HepG2 (cell line): Measurements from ENCODE around the gene ZNF48. TPM values are rescaled to one million over a fixed set of nuclear protein-coding genes. Genes with fewer than 3 reads are reported as not detected.

Experiments
- BORCS8-MEF2B ChIP-seq: sonication (generic); formaldehyde crosslinking; IDR thresholded peaks from 2 replicates; pipeline ENCODE4 v1.8.0; 2022; ENCODE audit warnings: mild to moderate bottlenecking, missing genetic modification reagents
- HMG20A ChIP-seq: IDR thresholded peaks from 2 replicates; pipeline ENCODE4 v1.6.1; 2016; ENCODE audit warnings: borderline replicate concordance
- KLF13 ChIP-seq: sonication (generic); formaldehyde crosslinking; IDR thresholded peaks from 2 replicates; pipeline ENCODE4 v1.4.0; 2020; ENCODE audit warnings: mild to moderate bottlenecking, missing genetic modification reagents
- KLF9 ChIP-seq: IDR thresholded peaks from 2 replicates; pipeline ENCODE4 v1.6.1; 2016; ENCODE audit warnings: low read depth
- MYNN ChIP-seq: sonication (generic); formaldehyde crosslinking; IDR thresholded peaks from 2 replicates; pipeline ENCODE4 v1.4.0; 2020; ENCODE audit warnings: mild to moderate bottlenecking, low read depth, missing genetic modification reagents
- ZFP41 ChIP-seq: sonication (generic); formaldehyde crosslinking; IDR thresholded peaks from 2 replicates; pipeline ENCODE4 v1.4.0; 2020; ENCODE audit warnings: mild to moderate bottlenecking, missing genetic modification reagents, borderline replicate concordance
- ZNF556 ChIP-seq: sonication (generic); formaldehyde crosslinking; IDR thresholded peaks from 2 replicates; pipeline ENCODE4 v1.4.0; 2020; ENCODE audit warnings: mild to moderate bottlenecking, missing genetic modification reagents, borderline replicate concordance
- ZNF678 ChIP-seq: sonication (generic); formaldehyde crosslinking; IDR thresholded peaks from 2 replicates; pipeline ENCODE4 v1.4.0; 2020; ENCODE audit warnings: mild to moderate bottlenecking, missing genetic modification reagents
- ZNF792 ChIP-seq: IDR thresholded peaks from 2 replicates; pipeline ENCODE4 v1.6.1; 2016
- ZSCAN20 ChIP-seq: sonication (generic); formaldehyde crosslinking; IDR thresholded peaks from 2 replicates; pipeline ENCODE4 v1.4.0; 2020; ENCODE audit warnings: missing genetic modification reagents, mild to moderate bottlenecking, borderline replicate concordance
- ZSCAN22 ChIP-seq: sonication (generic); formaldehyde crosslinking; IDR thresholded peaks from 2 replicates; pipeline ENCODE4 v1.4.0; 2020; ENCODE audit warnings: mild to moderate bottlenecking, missing genetic modification reagents
- polyA plus RNA-seq, 8 experiments: library from polyadenylated mRNA; depleted of rRNA in 3 of 8; stranded (reverse) in 7 of 8; unstranded in 1 of 8; fragments of >200 nt; fragmentation: Illumina TruSeq in 4 of 8; extraction: Trizol in 4 of 8; gene quantifications; 2 replicates each; pipeline versions ENCODE4 v1.2.1 to v1.2.3, GENCODE V29; 2011 to 2016; ENCODE audit warnings: low read depth in 4 of 8, missing spikeins in 1 of 8, mixed read lengths in 1 of 8; ENCODE audit not compliant: insufficient read depth in 1 of 8
- total RNA-seq, 5 experiments: library from RNA; depleted of rRNA; stranded (reverse); fragments of >200 nt; fragmentation: Illumina TruSeq; extraction: Trizol; gene quantifications; 2 replicates each; pipeline ENCODE4 v1.2.3, GENCODE V29; 2016; ENCODE audit warnings: low read depth in 1 of 5
- TF ChIP-seq, protein P1 (sequence below): sonication (generic); formaldehyde crosslinking; IDR thresholded peaks from 2 replicates; pipeline ENCODE4 v1.5.0; 2020; ENCODE audit warnings: mild to moderate bottlenecking, missing genetic modification reagents
- TF ChIP-seq, protein P2 (sequence below): sonication (generic); formaldehyde crosslinking; IDR thresholded peaks from 2 replicates; pipeline ENCODE4 v1.5.1; 2020; ENCODE audit warnings: missing genetic modification reagents, mild to moderate bottlenecking, borderline replicate concordance
- TF ChIP-seq, protein P3 (sequence below): sonication (generic); formaldehyde crosslinking; IDR thresholded peaks from 2 replicates; pipeline ENCODE4 v1.8.0; 2022; ENCODE audit warnings: mild to moderate bottlenecking, missing genetic modification reagents
- TF ChIP-seq, protein P4 (sequence below): sonication (generic); formaldehyde crosslinking; IDR thresholded peaks from 2 replicates; pipeline ENCODE4 v1.8.0; 2022; ENCODE audit warnings: mild to moderate bottlenecking, missing genetic modification reagents; ENCODE audit not compliant: insufficient replicate concordance
- TF ChIP-seq, protein P5 (sequence below): sonication (generic); formaldehyde crosslinking; conservative IDR thresholded peaks from 2 replicates; pipeline ENCODE4 v1.4.0; 2020; ENCODE audit warnings: missing genetic modification reagents
- TF ChIP-seq, protein P6 (sequence below): IDR thresholded peaks from 2 replicates; pipeline ENCODE4 v1.6.1; 2018; ENCODE audit warnings: missing genetic modification reagents

Gene ZNF48
- total and polyA plus RNA-seq, 2 of the 13 experiments (the other 11 are each of a cell fraction or from before 2014, with no cell fraction given), result 9.9 to 12.3 TPM

DNA sequence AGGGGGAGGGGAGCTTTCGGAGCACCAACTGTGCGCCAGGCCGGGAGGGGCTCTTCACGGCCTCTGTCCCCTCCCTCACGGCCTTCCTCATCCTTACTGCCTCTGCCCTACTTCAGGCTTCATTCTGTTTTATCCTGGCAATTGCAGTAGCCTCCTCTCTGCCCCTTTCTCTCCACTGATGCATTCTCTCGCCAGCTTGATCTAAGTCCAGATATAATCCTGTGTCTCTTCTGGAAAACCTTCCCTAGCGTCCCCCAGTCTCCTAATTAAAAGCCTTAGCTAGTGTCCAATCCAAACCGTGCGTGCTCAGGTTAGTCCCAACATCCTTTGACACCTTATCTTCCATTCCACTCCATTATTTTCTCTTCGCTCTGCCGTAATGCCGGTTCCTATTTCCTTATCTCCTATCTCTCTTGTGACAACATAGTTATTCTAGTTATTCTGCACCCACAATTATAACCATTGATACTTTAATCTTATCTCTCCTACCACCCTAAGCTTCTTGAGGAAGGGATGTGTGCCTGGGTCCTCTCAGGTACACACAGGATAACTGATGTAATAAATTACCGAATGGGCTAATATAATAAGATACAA is 869 bp downstream of the ZNF48 start (continued):
- 0 out of 2 replicates have a peak, but pooled peaks have one; percentile 12 for TF ChIP-seq ZSCAN22 (CRISPR knock-in tag)
- TF ChIP-seq ZFP41 (CRISPR knock-in tag), result no peak
- TF ChIP-seq BORCS8-MEF2B (CRISPR knock-in tag), result no peak
- TF ChIP-seq, protein P1, sequence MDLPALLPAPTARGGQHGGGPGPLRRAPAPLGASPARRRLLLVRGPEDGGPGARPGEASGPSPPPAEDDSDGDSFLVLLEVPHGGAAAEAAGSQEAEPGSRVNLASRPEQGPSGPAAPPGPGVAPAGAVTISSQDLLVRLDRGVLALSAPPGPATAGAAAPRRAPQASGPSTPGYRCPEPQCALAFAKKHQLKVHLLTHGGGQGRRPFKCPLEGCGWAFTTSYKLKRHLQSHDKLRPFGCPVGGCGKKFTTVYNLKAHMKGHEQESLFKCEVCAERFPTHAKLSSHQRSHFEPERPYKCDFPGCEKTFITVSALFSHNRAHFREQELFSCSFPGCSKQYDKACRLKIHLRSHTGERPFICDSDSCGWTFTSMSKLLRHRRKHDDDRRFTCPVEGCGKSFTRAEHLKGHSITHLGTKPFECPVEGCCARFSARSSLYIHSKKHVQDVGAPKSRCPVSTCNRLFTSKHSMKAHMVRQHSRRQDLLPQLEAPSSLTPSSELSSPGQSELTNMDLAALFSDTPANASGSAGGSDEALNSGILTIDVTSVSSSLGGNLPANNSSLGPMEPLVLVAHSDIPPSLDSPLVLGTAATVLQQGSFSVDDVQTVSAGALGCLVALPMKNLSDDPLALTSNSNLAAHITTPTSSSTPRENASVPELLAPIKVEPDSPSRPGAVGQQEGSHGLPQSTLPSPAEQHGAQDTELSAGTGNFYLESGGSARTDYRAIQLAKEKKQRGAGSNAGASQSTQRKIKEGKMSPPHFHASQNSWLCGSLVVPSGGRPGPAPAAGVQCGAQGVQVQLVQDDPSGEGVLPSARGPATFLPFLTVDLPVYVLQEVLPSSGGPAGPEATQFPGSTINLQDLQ, result no peak
- TF ChIP-seq, protein P2, sequence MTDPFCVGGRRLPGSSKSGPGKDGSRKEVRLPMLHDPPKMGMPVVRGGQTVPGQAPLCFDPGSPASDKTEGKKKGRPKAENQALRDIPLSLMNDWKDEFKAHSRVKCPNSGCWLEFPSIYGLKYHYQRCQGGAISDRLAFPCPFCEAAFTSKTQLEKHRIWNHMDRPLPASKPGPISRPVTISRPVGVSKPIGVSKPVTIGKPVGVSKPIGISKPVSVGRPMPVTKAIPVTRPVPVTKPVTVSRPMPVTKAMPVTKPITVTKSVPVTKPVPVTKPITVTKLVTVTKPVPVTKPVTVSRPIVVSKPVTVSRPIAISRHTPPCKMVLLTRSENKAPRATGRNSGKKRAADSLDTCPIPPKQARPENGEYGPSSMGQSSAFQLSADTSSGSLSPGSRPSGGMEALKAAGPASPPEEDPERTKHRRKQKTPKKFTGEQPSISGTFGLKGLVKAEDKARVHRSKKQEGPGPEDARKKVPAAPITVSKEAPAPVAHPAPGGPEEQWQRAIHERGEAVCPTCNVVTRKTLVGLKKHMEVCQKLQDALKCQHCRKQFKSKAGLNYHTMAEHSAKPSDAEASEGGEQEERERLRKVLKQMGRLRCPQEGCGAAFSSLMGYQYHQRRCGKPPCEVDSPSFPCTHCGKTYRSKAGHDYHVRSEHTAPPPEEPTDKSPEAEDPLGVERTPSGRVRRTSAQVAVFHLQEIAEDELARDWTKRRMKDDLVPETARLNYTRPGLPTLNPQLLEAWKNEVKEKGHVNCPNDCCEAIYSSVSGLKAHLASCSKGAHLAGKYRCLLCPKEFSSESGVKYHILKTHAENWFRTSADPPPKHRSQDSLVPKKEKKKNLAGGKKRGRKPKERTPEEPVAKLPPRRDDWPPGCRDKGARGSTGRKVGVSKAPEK, result no peak
- TF ChIP-seq KLF9 (CRISPR knock-in tag), result 0 out of 2 replicates have a peak, but pooled peaks have one; percentile 15
- no peak for TF ChIP-seq ZNF678 (CRISPR knock-in tag)
- TF ChIP-seq HMG20A (CRISPR knock-in tag), result no peak
- no peak for TF ChIP-seq ZNF792 (CRISPR knock-in tag)
- no peak for TF ChIP-seq MYNN (CRISPR knock-in tag)
- TF ChIP-seq, protein P3, sequence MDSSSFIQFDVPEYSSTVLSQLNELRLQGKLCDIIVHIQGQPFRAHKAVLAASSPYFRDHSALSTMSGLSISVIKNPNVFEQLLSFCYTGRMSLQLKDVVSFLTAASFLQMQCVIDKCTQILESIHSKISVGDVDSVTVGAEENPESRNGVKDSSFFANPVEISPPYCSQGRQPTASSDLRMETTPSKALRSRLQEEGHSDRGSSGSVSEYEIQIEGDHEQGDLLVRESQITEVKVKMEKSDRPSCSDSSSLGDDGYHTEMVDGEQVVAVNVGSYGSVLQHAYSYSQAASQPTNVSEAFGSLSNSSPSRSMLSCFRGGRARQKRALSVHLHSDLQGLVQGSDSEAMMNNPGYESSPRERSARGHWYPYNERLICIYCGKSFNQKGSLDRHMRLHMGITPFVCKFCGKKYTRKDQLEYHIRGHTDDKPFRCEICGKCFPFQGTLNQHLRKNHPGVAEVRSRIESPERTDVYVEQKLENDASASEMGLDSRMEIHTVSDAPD (CRISPR knock-in tag), result no peak
- no peak for TF ChIP-seq ZSCAN20 (CRISPR knock-in tag)
- TF ChIP-seq, protein P4, sequence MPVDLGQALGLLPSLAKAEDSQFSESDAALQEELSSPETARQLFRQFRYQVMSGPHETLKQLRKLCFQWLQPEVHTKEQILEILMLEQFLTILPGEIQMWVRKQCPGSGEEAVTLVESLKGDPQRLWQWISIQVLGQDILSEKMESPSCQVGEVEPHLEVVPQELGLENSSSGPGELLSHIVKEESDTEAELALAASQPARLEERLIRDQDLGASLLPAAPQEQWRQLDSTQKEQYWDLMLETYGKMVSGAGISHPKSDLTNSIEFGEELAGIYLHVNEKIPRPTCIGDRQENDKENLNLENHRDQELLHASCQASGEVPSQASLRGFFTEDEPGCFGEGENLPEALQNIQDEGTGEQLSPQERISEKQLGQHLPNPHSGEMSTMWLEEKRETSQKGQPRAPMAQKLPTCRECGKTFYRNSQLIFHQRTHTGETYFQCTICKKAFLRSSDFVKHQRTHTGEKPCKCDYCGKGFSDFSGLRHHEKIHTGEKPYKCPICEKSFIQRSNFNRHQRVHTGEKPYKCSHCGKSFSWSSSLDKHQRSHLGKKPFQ, result peak; percentile 2
- TF ChIP-seq, protein P5, sequence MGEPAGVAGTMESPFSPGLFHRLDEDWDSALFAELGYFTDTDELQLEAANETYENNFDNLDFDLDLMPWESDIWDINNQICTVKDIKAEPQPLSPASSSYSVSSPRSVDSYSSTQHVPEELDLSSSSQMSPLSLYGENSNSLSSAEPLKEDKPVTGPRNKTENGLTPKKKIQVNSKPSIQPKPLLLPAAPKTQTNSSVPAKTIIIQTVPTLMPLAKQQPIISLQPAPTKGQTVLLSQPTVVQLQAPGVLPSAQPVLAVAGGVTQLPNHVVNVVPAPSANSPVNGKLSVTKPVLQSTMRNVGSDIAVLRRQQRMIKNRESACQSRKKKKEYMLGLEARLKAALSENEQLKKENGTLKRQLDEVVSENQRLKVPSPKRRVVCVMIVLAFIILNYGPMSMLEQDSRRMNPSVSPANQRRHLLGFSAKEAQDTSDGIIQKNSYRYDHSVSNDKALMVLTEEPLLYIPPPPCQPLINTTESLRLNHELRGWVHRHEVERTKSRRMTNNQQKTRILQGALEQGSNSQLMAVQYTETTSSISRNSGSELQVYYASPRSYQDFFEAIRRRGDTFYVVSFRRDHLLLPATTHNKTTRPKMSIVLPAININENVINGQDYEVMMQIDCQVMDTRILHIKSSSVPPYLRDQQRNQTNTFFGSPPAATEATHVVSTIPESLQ (CRISPR knock-in tag), result no peak
- TF ChIP-seq, protein P6, sequence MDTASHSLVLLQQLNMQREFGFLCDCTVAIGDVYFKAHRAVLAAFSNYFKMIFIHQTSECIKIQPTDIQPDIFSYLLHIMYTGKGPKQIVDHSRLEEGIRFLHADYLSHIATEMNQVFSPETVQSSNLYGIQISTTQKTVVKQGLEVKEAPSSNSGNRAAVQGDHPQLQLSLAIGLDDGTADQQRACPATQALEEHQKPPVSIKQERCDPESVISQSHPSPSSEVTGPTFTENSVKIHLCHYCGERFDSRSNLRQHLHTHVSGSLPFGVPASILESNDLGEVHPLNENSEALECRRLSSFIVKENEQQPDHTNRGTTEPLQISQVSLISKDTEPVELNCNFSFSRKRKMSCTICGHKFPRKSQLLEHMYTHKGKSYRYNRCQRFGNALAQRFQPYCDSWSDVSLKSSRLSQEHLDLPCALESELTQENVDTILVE, result no peak
- 0 out of 2 replicates have a peak, but pooled peaks have one; percentile 76 for TF ChIP-seq KLF13 (CRISPR knock-in tag)
- TF ChIP-seq ZNF556 (CRISPR knock-in tag), result 0 out of 2 replicates have a peak, but pooled peaks have one; percentile 11
